DND-41 (cell line): Measurements from ENCODE around the gene RAVER2.

Experiments
- EZH2 ChIP-seq: IDR thresholded peaks from 3 replicates; pipeline ENCODE4 v1.6.1; 2012; ENCODE audit warnings: borderline replicate concordance, low read depth, mild to moderate bottlenecking, moderate library complexity, low read length, inconsistent platforms; ENCODE audit not compliant: severe bottlenecking
- TF ChIP-seq, protein P1 (sequence below): IDR thresholded peaks from 2 replicates; pipeline ENCODE4 v1.5.1; 2012; ENCODE audit warnings: borderline replicate concordance, low read length, moderate library complexity, mild to moderate bottlenecking; ENCODE audit not compliant: poor library complexity, severe bottlenecking; ENCODE audit errors: extremely low read depth

GRCh38 chr1:64828829-64829228 is 84.0 kb downstream of the RAVER2 start:
- TF ChIP-seq EZH2 = no peak
- TF ChIP-seq, protein P1, sequence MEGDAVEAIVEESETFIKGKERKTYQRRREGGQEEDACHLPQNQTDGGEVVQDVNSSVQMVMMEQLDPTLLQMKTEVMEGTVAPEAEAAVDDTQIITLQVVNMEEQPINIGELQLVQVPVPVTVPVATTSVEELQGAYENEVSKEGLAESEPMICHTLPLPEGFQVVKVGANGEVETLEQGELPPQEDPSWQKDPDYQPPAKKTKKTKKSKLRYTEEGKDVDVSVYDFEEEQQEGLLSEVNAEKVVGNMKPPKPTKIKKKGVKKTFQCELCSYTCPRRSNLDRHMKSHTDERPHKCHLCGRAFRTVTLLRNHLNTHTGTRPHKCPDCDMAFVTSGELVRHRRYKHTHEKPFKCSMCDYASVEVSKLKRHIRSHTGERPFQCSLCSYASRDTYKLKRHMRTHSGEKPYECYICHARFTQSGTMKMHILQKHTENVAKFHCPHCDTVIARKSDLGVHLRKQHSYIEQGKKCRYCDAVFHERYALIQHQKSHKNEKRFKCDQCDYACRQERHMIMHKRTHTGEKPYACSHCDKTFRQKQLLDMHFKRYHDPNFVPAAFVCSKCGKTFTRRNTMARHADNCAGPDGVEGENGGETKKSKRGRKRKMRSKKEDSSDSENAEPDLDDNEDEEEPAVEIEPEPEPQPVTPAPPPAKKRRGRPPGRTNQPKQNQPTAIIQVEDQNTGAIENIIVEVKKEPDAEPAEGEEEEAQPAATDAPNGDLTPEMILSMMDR = no peak
